Coronary artery (tissue), 2 donors: ENCODE data around the gene GRIN3B.

Source experiments
- DNase-seq: peaks from one replicate; pipeline ENCODE4 v3.0.0-alpha.2; 2017; ENCODE audit warnings: low spot score
- H3K27ac ChIP-seq, 2 donors: fragments of 200-600 bp; sonication (generic); one replicate each; pipeline ENCODE4 v1.5.1; 2016 to 2019
- H3K4me3 ChIP-seq: fragments of 200-600 bp; sonication (generic); 2 replicates; pipeline ENCODE4 v1.5.1; 2016; ENCODE audit warnings: mild to moderate bottlenecking, moderate library complexity
- TF ChIP-seq, protein P1 (sequence below): fragments of 200-600 bp; sonication (generic); IDR thresholded peaks from one replicate; pipeline ENCODE4 v1.5.1; 2019; ENCODE audit warnings: antibody characterized with exemption

The GRIN3B gene

GRCh38 chr19:998064-998463 is 2.2 kb upstream of the GRIN3B start:
- H3K27ac ChIP-seq = no peak overlapping the region
- no peak for DNase-seq
- no peak overlapping the region for H3K4me3 ChIP-seq
- TF ChIP-seq, protein P1, sequence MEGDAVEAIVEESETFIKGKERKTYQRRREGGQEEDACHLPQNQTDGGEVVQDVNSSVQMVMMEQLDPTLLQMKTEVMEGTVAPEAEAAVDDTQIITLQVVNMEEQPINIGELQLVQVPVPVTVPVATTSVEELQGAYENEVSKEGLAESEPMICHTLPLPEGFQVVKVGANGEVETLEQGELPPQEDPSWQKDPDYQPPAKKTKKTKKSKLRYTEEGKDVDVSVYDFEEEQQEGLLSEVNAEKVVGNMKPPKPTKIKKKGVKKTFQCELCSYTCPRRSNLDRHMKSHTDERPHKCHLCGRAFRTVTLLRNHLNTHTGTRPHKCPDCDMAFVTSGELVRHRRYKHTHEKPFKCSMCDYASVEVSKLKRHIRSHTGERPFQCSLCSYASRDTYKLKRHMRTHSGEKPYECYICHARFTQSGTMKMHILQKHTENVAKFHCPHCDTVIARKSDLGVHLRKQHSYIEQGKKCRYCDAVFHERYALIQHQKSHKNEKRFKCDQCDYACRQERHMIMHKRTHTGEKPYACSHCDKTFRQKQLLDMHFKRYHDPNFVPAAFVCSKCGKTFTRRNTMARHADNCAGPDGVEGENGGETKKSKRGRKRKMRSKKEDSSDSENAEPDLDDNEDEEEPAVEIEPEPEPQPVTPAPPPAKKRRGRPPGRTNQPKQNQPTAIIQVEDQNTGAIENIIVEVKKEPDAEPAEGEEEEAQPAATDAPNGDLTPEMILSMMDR = no peak

DNA sequence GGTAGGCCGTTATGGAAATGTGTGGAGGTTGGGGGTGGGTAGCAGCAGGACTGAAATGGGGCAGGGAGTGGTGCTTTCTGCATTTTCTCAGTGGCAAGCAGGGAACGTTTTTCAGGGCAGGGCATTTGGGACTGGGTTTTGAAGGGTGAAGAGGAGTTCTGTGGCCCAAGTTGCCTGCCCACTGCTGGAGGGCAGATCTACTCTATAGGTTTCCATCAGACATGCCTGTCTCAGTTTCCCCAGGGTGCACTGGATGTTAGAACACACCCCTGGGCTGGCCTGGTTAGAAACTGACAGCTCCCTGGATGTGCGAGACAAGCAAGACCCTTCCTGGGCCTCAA is 870 bp upstream of the GRIN3B start:
- TF ChIP-seq, protein P1 = no peak

GRCh38 chr19:1000591-1001537 is 645 bp downstream of the GRIN3B start:
- Histone ChIP-seq H3K27ac (no peak overlapping the region), H3K4me3 (peak overlapping the region; percentile 65)
- TF ChIP-seq, protein P1 = no peak
- DNase-seq = no peak

More for the DNA sequence above, 870 bp upstream of the GRIN3B start:
- no peak overlapping the region for H3K4me3 ChIP-seq
- H3K27ac ChIP-seq = no peak overlapping the region
- no peak for DNase-seq

- Histone ChIP-seq H3K27ac (no peak overlapping the region), H3K4me3 (peak overlapping the region; percentile 42)
- DNase-seq = no peak
- TF ChIP-seq, protein P1 = peak; percentile 99
Measured at GRCh38 chr19:1001538-1002166, 1.4 kb downstream of the GRIN3B start.

DNA sequence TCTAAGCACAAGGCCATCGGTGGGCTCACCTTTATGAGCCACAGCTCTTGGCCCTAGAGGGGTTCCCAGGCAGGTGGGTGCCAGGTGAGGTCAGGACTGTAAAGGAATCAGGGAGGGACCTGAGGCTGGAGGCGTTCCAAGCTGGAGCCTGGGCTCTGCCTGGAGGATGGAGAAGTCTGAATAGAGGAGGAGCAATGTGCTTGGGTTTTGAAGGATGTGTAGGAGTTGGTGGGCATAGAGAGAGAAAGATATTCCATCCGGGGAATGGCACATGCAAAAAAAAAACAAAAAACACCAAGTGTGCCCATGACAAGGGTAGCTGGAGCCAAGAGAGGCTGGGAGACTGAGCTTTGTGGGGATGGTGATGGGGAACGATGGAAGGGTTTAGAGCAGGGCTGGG is 2.4 kb downstream of the GRIN3B start:
- Histone ChIP-seq H3K27ac (no peak overlapping the region), H3K4me3 (no peak overlapping the region)
- DNase-seq = no peak
- TF ChIP-seq, protein P1 = no peak

DNA sequence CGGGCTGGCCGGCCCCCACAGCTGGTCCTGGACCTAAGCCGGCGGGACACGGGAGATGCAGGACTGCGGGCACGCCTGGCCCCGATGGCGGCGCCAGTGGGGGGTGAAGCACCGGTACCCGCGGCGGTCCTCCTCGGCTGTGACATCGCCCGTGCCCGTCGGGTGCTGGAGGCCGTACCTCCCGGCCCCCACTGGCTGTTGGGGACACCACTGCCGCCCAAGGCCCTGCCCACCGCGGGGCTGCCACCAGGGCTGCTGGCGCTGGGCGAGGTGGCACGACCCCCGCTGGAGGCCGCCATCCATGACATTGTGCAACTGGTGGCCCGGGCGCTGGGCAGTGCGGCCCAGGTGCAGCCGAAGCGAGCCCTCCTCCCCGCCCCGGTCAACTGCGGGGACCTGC is 3.1 kb downstream of the GRIN3B start:
- DNase-seq = no peak
- no peak overlapping the region for H3K4me3 ChIP-seq
- TF ChIP-seq, protein P1 = no peak
- H3K27ac ChIP-seq = no peak overlapping the region
